ENCODE data around the gene MACROD2. TPM values are rescaled to one million over a fixed set of nuclear protein-coding genes. Genes with fewer than 3 reads are reported as not detected.

MACROD2 gene
- total and polyA plus RNA-seq, 2 donors (not counting 1 experiment from before 2014, with no cell fraction given): 5.3 to 6.7 TPM

DNA sequence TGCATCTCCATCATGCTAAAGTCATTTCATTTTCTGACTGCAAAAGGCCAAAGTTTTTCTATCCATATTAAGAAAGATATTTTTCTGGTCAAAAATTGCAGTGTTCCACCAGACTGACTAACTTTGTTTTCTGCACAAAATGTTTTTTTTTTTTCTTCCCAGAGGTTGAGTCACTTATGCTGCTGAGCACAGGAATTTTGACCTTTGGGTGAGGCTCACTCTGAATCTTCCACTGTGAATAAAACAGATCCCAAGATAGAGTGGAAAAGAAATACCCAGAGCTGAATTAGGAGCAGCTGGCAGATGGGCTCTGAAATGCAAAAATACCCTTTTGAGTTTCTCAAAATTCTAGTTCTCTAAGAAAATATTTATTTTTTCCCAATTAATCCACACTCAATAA is 1581.1 kb downstream of the MACROD2 start:
- no peak for TF ChIP-seq EZH2 (IDR thresholded peaks at IDR 0.05; ENCODE audit: borderline replicate concordance, insufficient read depth, low read depth, low read length, poor library complexity, severe bottlenecking)
- TF ChIP-seq, protein P1, sequence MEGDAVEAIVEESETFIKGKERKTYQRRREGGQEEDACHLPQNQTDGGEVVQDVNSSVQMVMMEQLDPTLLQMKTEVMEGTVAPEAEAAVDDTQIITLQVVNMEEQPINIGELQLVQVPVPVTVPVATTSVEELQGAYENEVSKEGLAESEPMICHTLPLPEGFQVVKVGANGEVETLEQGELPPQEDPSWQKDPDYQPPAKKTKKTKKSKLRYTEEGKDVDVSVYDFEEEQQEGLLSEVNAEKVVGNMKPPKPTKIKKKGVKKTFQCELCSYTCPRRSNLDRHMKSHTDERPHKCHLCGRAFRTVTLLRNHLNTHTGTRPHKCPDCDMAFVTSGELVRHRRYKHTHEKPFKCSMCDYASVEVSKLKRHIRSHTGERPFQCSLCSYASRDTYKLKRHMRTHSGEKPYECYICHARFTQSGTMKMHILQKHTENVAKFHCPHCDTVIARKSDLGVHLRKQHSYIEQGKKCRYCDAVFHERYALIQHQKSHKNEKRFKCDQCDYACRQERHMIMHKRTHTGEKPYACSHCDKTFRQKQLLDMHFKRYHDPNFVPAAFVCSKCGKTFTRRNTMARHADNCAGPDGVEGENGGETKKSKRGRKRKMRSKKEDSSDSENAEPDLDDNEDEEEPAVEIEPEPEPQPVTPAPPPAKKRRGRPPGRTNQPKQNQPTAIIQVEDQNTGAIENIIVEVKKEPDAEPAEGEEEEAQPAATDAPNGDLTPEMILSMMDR (IDR thresholded peaks at IDR 0.05): no peak

DNA sequence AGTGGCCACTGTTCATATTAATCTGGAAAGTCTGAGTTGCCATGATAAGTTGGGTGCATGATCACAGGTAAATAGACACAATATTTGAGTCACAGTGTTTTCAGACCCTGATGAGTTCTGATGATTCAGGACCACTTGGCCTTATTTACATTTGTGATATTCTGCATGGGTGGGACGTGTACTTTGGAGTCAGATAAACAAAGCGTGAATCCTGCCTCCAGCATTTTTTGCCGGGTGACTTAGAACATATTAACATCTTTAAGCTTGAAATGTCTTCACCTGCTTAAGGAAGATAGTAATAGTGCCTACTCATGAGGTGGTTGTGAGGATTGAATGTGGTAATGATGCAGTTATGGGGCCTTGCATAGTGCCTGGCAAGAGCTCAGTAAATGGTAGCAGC is 1582.8 kb downstream of the MACROD2 start:
- Mint-ChIP-seq H3K27ac (no peak overlapping the region), H3K9me3 (ENCODE audit: insufficient read depth) (no peaks in the 10 kb centered on the region), H3K4me1 (no peaks in the 10 kb centered on the region), H3K4me3 (no peak overlapping the region), H3K27me3 (peaks cover 7% of the 10 kb centered on the region)
- ATAC-seq (ENCODE audit: low read depth): no peak
- Histone ChIP-seq H3K4me2 (replicated peaks; ENCODE audit: low read depth, low read length, poor library complexity, severe bottlenecking) (no peak overlapping the region), H3K4me3 (ENCODE audit: control extremely low read depth in 1 of 5, extremely low read depth in 1 of 5, insufficient read depth in 1 of 5, low read depth in 2 of 5, low read length in 4 of 5) (no peak overlapping the region), H3K9me3 (ENCODE audit: control extremely low read depth in 1 of 3, control insufficient read depth in 2 of 3, insufficient read depth in 1 of 3, low read length in 2 of 3) (no peaks in the 10 kb centered on the region), H3K36me3 (replicated peaks in 1 of 2; ENCODE audit: control extremely low read depth in 1 of 2, control insufficient read depth in 1 of 2, extremely low read depth in 1 of 2, insufficient read depth in 2 of 2, low read length in 1 of 2) (no peaks in the 10 kb centered on the region), H3K27me3 (replicated peaks in 1 of 4; ENCODE audit: control extremely low read depth in 1 of 4, control insufficient read depth in 3 of 4, insufficient read depth in 4 of 4, low read length in 3 of 4) (peaks cover 0 to 4% (median 0%) of the 10 kb centered on the region in 4 experiments), H4K20me1 (ENCODE audit: control insufficient read depth, insufficient read depth, low read length, poor library complexity, severe bottlenecking) (no peaks in the 10 kb centered on the region), H3K4me1 (ENCODE audit: control insufficient read depth in 2 of 2, insufficient read depth in 2 of 2, low read length in 2 of 2) (no peaks in the 10 kb centered on the region), H2AFZ (ENCODE audit: insufficient read depth, low read depth, low read length, poor library complexity, severe bottlenecking) (no peak overlapping the region), H3K79me2 (ENCODE audit: control insufficient read depth, insufficient read depth, low read length) (no peaks in the 10 kb centered on the region), H3K27ac (ENCODE audit: low read length in 2 of 2) (no peak overlapping the region), H3K9ac (ENCODE audit: low read length) (no peak overlapping the region)
- ChIA-PET POLR2A (no interaction called here), CTCF (interaction anchor here (0.6 kb wide), 1 partner anchor 47 kb away, joined by 3 read pairs; no protein-coding TSS in a partner anchor)
- no peak for DNase-seq
- TF ChIP-seq, protein P1 (IDR thresholded peaks at IDR 0.05): no peak
- TF ChIP-seq EZH2 (IDR thresholded peaks at IDR 0.05; ENCODE audit: borderline replicate concordance, insufficient read depth, low read depth, low read length, poor library complexity, severe bottlenecking): no peak
- intact Hi-C loops (cut with micrococcal nuclease): no loop called here
- WGBS (ENCODE audit: insufficient coverage): no CpG with 5 or more reads among the region's 3 CpGs

More for the DNA sequence above, 1581.1 kb downstream of the MACROD2 start:
- ATAC-seq (ENCODE audit: low read depth) (no peak), DNase-seq (no peak)
- no peaks in the 10 kb centered on the region for H3K9me3 Mint-ChIP-seq (ENCODE audit: insufficient read depth)
- no peak overlapping the region for H3K4me2 ChIP-seq (replicated peaks; ENCODE audit: low read depth, low read length, poor library complexity, severe bottlenecking)
- no peak overlapping the region for H3K4me3 Mint-ChIP-seq
- no peaks in the 10 kb centered on the region for H3K9me3 ChIP-seq (ENCODE audit: control extremely low read depth in 1 of 3, control insufficient read depth in 2 of 3, insufficient read depth in 1 of 3, low read length in 2 of 3)
- peaks cover 0 to 4% (median 0%) of the 10 kb centered on the region in 4 experiments for H3K27me3 ChIP-seq (replicated peaks in 1 of 4; ENCODE audit: control extremely low read depth in 1 of 4, control insufficient read depth in 3 of 4, insufficient read depth in 4 of 4, low read length in 3 of 4)
- H3K4me1 ChIP-seq (ENCODE audit: control insufficient read depth in 2 of 2, insufficient read depth in 2 of 2, low read length in 2 of 2): no peaks in the 10 kb centered on the region
- H3K27ac ChIP-seq (ENCODE audit: low read length in 2 of 2): no peak overlapping the region
- peaks cover 9% of the 10 kb centered on the region for H3K27me3 Mint-ChIP-seq
- CTCF ChIA-PET: no interaction called here
- H2AFZ ChIP-seq (ENCODE audit: insufficient read depth, low read depth, low read length, poor library complexity, severe bottlenecking): no peak overlapping the region
- H3K36me3 ChIP-seq (replicated peaks in 1 of 2; ENCODE audit: control extremely low read depth in 1 of 2, control insufficient read depth in 1 of 2, extremely low read depth in 1 of 2, insufficient read depth in 2 of 2, low read length in 1 of 2): no peaks in the 10 kb centered on the region
- H3K79me2 ChIP-seq (ENCODE audit: control insufficient read depth, insufficient read depth, low read length): no peaks in the 10 kb centered on the region
- POLR2A ChIA-PET: no interaction called here
- H3K27ac Mint-ChIP-seq: no peak overlapping the region
- H3K4me1 Mint-ChIP-seq: no peaks in the 10 kb centered on the region
- no peak overlapping the region for H3K9ac ChIP-seq (ENCODE audit: low read length)
- no peaks in the 10 kb centered on the region for H4K20me1 ChIP-seq (ENCODE audit: control insufficient read depth, insufficient read depth, low read length, poor library complexity, severe bottlenecking)
- no peak overlapping the region for H3K4me3 ChIP-seq (ENCODE audit: control extremely low read depth in 1 of 5, extremely low read depth in 1 of 5, insufficient read depth in 1 of 5, low read depth in 2 of 5, low read length in 4 of 5)
- intact Hi-C loops (cut with micrococcal nuclease): no loop called here
